ENCODE measurements around the gene CEP112.

DNA sequence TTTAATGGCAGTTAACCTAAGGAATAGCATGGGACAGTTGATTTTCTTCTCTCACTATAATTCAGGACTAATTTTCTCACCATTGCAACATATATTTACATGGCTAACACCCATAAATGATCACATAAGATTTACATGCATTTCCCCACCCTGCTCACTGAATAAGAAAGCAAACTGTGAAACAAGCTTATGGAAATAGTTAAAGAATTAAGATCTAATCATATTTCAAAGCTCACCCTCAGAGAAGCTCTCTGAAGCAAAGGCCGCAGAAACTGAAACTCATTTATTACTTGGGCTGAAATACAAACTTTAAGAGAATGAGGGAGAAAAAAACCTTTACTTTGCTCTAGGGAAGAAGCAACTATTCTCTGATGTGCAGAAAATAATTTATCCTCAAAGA lies 411.8 kb downstream of the CEP112 start:
- no peak for TF ChIP-seq POLR2AphosphoS5 (IDR thresholded peaks at IDR 0.05; ENCODE audit: low read depth, low read length)
- no peak for TF ChIP-seq SPI1 (IDR thresholded peaks at IDR 0.05; ENCODE audit: low read depth, low read length)
- no peak for TF ChIP-seq POLR2A (IDR thresholded peaks at IDR 0.05; ENCODE audit: low read depth, low read length)
- TF ChIP-seq TAF1 (IDR thresholded peaks at IDR 0.05; ENCODE audit: low read depth, low read length) = no peak
- TF ChIP-seq POU2F2 (IDR thresholded peaks at IDR 0.05; ENCODE audit: low read depth, low read length) = no peak

All from GM12891 (cell line).